OCI-LY3 (cell line): ENCODE results near the gene GK2.

ENCODE experiments used
- H2AFZ ChIP-seq: fragments of 200-600, 300-600 bp; shearing (Covaris generic); 2 replicates; pipeline ENCODE4 v1.6.0; 2014; ENCODE audit warnings: antibody characterized with exemption, low read depth, low read length
- H3K27ac ChIP-seq: fragments of 200-600, 300-600 bp; sonication (generic); 2 replicates; pipeline ENCODE4 v1.5.1; 2014; ENCODE audit warnings: mild to moderate bottlenecking, low read length, moderate library complexity, mixed read lengths
- H3K27me3 ChIP-seq: fragments of 200-600, 300-600 bp; sonication (generic); 2 replicates; pipeline ENCODE4 v1.6.1; 2014; ENCODE audit warnings: low read depth, low read length, mixed read lengths
- H3K36me3 ChIP-seq: fragments of 200-600, 300-600 bp; sonication (generic); replicated peaks from 2 replicates; pipeline ENCODE3; 2014; ENCODE audit warnings: low read depth, low read length, mixed read lengths
- H3K4me1 ChIP-seq: fragments of 300-600, 200-600 bp; sonication (generic); 2 replicates; pipeline ENCODE4 v1.6.1; 2014; ENCODE audit warnings: low read length, mixed read lengths
- H3K4me2 ChIP-seq: fragments of 200-600, 300-600 bp; sonication (generic); 2 replicates; pipeline ENCODE4 v1.6.1; 2014; ENCODE audit warnings: low read length, mixed read lengths
- H3K4me3 ChIP-seq: fragments of 300-600, 200-600 bp; sonication (generic); 2 replicates; pipeline ENCODE4 v1.5.1; 2014; ENCODE audit warnings: antibody characterized with exemption, mild to moderate bottlenecking, low read length, moderate library complexity
- H3K79me2 ChIP-seq: fragments of 300-600, 200-600 bp; shearing (Covaris generic); 2 replicates; pipeline ENCODE4 v1.6.1; 2014; ENCODE audit warnings: mild to moderate bottlenecking, low read length, mixed read lengths
- H3K9ac ChIP-seq: fragments of 300-600, 200-600 bp; shearing (Covaris generic); 2 replicates; pipeline ENCODE4 v1.6.0; 2014; ENCODE audit warnings: mild to moderate bottlenecking, low read length, moderate library complexity
- H3K9me3 ChIP-seq: fragments of 200-600, 300-600 bp; shearing (Covaris generic); 2 replicates; pipeline ENCODE4 v1.6.1; 2014; ENCODE audit warnings: low read length, mixed read lengths; ENCODE audit not compliant: insufficient read depth
- H4K20me1 ChIP-seq: fragments of 200-600, 300-600 bp; sonication (generic); 2 replicates; pipeline ENCODE4 v1.6.1; 2016; ENCODE audit warnings: low read length, mixed read lengths; ENCODE audit not compliant: insufficient read depth
- CTCF ChIP-seq: fragments of 200-600, 300-600 bp; sonication (generic); IDR thresholded peaks from 2 replicates; pipeline ENCODE4 v1.5.1; 2014; ENCODE audit warnings: antibody characterized with exemption, low read length, low read depth
- EZH2phosphoT487 ChIP-seq: fragments of 200-600 bp; shearing (Covaris generic); IDR thresholded peaks from 2 replicates; pipeline ENCODE4 v1.6.1; 2018; ENCODE audit warnings: antibody characterized with exemption, mixed run types, low read depth

Gene GK2

GRCh38 chr4:79362626-79363025 lies 45.4 kb downstream of the GK2 start:
- no peak for TF ChIP-seq EZH2phosphoT487
- TF ChIP-seq CTCF = no peak
- Histone ChIP-seq H3K4me3 (no peak overlapping the region), H3K27ac (no peak overlapping the region), H3K36me3 (no peaks in the 10 kb centered on the region), H3K4me2 (no peak overlapping the region), H4K20me1 (no peaks in the 10 kb centered on the region), H3K79me2 (no peaks in the 10 kb centered on the region), H3K27me3 (no peaks in the 10 kb centered on the region), H2AFZ (no peak overlapping the region), H3K9ac (no peak overlapping the region), H3K9me3 (no peaks in the 10 kb centered on the region), H3K4me1 (no peaks in the 10 kb centered on the region)

DNA sequence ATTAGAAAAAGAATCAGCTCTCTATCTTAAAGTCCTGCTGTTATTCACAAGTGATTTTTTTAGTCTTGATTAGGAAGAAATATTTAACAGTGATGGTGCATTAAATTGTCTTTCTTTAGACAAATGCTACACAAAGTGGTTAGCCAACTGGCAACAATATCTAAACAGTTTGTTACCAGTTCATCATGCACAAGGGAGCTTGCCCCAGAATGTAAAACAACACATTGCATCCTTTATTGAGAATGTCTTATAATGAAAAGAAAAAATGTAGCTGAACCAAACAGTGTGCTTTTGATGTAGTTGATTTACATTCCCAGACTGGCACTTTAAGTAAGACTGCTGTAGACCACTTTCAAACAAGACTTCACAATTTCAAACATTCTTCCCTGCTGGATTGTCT lies 48.0 kb downstream of the GK2 start:
- Histone ChIP-seq H3K4me3 (no peak overlapping the region), H2AFZ (no peak overlapping the region), H3K79me2 (no peaks in the 10 kb centered on the region)

GRCh38 chr4:79358438-79358837 lies 49.6 kb downstream of the GK2 start:
- Histone ChIP-seq H3K27me3 (no peaks in the 10 kb centered on the region), H3K4me3 (no peak overlapping the region), H3K36me3 (no peaks in the 10 kb centered on the region), H3K9ac (no peak overlapping the region), H3K4me2 (no peak overlapping the region), H3K27ac (no peak overlapping the region), H3K9me3 (no peaks in the 10 kb centered on the region), H3K79me2 (no peaks in the 10 kb centered on the region), H4K20me1 (no peaks in the 10 kb centered on the region), H2AFZ (no peak overlapping the region), H3K4me1 (no peaks in the 10 kb centered on the region)
- TF ChIP-seq CTCF (no peak), EZH2phosphoT487 (no peak)

More for the DNA sequence above, 48.0 kb downstream of the GK2 start:
- H3K9ac ChIP-seq = no peak overlapping the region
- H3K9me3 ChIP-seq = no peaks in the 10 kb centered on the region
- H3K4me1 ChIP-seq = no peaks in the 10 kb centered on the region
- TF ChIP-seq CTCF (no peak), EZH2phosphoT487 (no peak)
- no peaks in the 10 kb centered on the region for H3K27me3 ChIP-seq
- H3K4me2 ChIP-seq = no peak overlapping the region
- H4K20me1 ChIP-seq = no peaks in the 10 kb centered on the region
- no peak overlapping the region for H3K27ac ChIP-seq
- no peaks in the 10 kb centered on the region for H3K36me3 ChIP-seq

GRCh38 chr4:79357365-79357764 lies 50.7 kb downstream of the GK2 start:
- H3K4me3 ChIP-seq = no peak overlapping the region
- no peaks in the 10 kb centered on the region for H3K79me2 ChIP-seq
- H3K27me3 ChIP-seq = no peaks in the 10 kb centered on the region
- no peak overlapping the region for H3K9ac ChIP-seq
- H3K36me3 ChIP-seq = no peaks in the 10 kb centered on the region
- H2AFZ ChIP-seq = no peak overlapping the region
- no peaks in the 10 kb centered on the region for H3K9me3 ChIP-seq
- H3K4me1 ChIP-seq = no peaks in the 10 kb centered on the region
- TF ChIP-seq EZH2phosphoT487 = no peak
- no peaks in the 10 kb centered on the region for H4K20me1 ChIP-seq
- H3K27ac ChIP-seq = no peak overlapping the region
- H3K4me2 ChIP-seq = no peak overlapping the region
